Activated T-helper 2 cell treated with anti-CD3 and anti-CD28 coated beads, Interferon-gamma antibody, Interleukin-2, Interleukin-4, amounts not matched to agents 10 μg/mL and 5 μg/mL and 100 μg/mL, durations not matched to agents 14 hours and 24 hours and 36 hours (primary cell): Measurements from ENCODE around the gene MRPL42. TPM values are rescaled to one million over a fixed set of nuclear protein-coding genes. Genes with fewer than 3 reads are reported as not detected.
A peak's percentile ranks its signal among the peaks of the same experiment; 100 is the strongest.

Source experiments
- DNase-seq: peaks from one replicate; pipeline ENCODE4 v3.0.0; 2021; ENCODE audit warnings: low spot score
- H3K27ac Mint-ChIP-seq: one replicate; pipeline ENCODE4 v1.8.0; 2021; ENCODE audit warnings: mixed read lengths
- H3K27me3 Mint-ChIP-seq: one replicate; pipeline ENCODE4 v1.8.0; 2021; ENCODE audit warnings: low read depth, mixed read lengths
- H3K36me3 Mint-ChIP-seq: one replicate; pipeline ENCODE4 v1.8.0; 2021; ENCODE audit warnings: low read depth, mixed read lengths
- H3K4me1 Mint-ChIP-seq: one replicate; pipeline ENCODE4 v1.8.0; 2021; ENCODE audit warnings: low read depth, mixed read lengths
- H3K4me3 Mint-ChIP-seq: one replicate; pipeline ENCODE4 v1.8.0; 2021; ENCODE audit warnings: low read depth, mild to moderate bottlenecking, moderate library complexity, mixed read lengths
- H3K9me3 Mint-ChIP-seq: one replicate; pipeline ENCODE4 v1.8.0; 2021; ENCODE audit warnings: mixed read lengths
- intact Hi-C: fragments of 100-400 bp; cut with micrococcal nuclease; formaldehyde crosslinking; loops from one replicate; pipeline ENCODE4 v1.15.1; 2023
- total RNA-seq: library from RNA; stranded (reverse); gene quantifications from 2 replicates; pipeline ENCODE4 v1.2.3, GENCODE V29; 2022

MRPL42 gene
- total RNA-seq, 1 donor from 2014 or later, result 80.5 TPM

DNA sequence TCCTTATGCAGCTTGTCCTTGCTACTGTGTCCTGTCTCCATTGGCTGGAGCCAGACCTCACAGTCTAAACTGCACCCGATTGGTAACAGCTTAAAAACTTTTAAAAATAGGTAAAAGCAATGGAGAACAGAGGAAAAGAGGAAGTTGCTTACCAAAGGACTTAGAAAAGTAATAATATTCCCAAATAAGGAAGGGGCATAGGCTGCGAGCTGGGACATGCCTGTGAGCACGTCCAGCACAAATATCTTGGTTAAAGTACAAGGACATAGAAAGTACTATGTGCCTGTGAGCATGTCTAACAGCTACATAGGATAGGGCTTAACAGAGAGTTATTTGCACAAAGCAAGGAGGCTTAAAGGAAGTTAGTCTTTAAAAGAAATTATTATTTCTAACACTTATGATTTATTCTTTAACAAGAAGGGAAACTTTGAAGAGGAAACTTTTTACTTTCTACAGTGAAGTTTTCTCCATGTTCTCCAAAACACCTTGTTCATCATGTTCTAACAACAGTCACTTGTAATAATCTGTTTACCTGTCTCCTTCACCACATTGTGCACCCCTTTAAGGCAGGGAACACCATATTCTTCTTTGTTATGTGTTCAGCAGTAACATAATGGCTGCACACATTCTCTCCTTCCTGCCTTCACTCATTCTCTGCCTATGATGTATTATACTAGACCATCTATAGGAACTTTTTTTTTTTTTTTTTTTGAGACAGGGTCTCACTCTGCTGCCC lies 15.7 kb upstream of the MRPL42 start:
- Mint-ChIP-seq H3K27me3 (peaks cover 5% of the 10 kb centered on the region), H3K4me1 (peaks cover 15% of the 10 kb centered on the region), H3K36me3 (no peaks in the 10 kb centered on the region), H3K27ac (no peak overlapping the region), H3K9me3 (no peaks in the 10 kb centered on the region), H3K4me3 (no peak overlapping the region)
- intact Hi-C loops, result no loop called here
- no peak for DNase-seq

DNA sequence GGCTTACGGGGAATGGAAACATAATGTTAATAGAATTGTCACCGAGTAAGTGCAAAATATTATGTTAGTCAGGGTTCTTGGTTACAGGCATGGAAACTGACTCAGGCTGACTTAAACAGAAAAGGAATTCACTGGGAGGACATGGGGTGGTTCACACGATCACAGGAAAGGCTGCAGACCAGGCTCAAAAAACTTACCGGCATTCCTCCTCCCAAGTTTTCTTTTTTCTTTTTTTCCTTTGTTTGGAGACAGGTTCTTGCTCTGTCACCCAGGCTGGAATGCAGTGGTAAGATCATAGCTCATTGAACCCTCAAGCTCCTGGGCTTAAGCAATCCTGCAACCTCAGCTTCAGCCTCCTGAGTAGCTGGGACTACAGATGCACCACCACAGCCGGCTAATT lies 13.7 kb upstream of the MRPL42 start:
- DNase-seq, result no peak
- H3K36me3 Mint-ChIP-seq, result no peaks in the 10 kb centered on the region
- H3K4me3 Mint-ChIP-seq, result no peak overlapping the region
- intact Hi-C loops, result no loop called here
- H3K4me1 Mint-ChIP-seq, result peaks cover 5% of the 10 kb centered on the region
- no peak overlapping the region for H3K27ac Mint-ChIP-seq
- peaks cover 5% of the 10 kb centered on the region for H3K27me3 Mint-ChIP-seq
- H3K9me3 Mint-ChIP-seq, result no peaks in the 10 kb centered on the region

DNA sequence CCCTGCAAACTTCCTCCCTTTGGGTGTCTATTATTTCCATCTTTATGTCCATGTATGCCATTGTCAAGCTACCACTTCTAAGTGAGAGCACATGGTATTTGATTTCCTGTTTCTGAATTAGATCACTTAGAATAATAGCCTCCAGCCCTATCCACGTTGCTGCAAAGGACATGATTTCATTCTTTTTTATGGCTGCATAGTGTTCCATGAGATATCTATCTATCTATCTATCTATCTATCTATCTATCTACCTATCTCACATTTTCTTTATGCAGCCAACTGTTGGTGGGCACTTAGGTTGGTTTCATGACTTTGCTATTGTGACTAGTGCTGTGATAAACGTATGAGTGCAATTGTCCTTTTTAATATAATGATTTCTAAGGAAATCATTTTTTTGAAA lies 11.2 kb upstream of the MRPL42 start:
- Mint-ChIP-seq H3K4me3 (no peak overlapping the region), H3K27ac (no peak overlapping the region), H3K36me3 (no peaks in the 10 kb centered on the region), H3K27me3 (peaks cover 6% of the 10 kb centered on the region), H3K9me3 (no peaks in the 10 kb centered on the region), H3K4me1 (no peaks in the 10 kb centered on the region)
- DNase-seq, result no peak
- intact Hi-C loops, result no loop called here

DNA sequence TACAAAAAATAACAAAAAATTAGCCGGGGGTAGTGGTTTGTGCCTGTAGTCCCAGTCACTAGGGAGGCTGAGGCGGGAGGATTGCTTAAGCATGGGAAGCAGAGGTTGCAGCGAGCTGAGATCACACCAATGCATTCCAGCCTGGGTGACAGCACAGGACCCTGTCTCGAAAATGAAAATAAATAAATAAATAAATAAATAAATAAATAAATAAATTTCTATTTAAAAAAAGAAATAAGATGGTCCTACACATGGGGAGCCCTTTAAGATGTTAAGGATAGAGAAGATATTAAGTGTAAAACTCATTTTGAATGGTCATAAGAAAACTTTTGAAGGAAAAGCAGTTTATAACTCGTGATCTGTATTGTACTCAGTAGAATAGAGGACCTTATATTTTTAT lies 8.2 kb upstream of the MRPL42 start:
- Mint-ChIP-seq H3K27me3 (peaks cover 6% of the 10 kb centered on the region), H3K4me1 (no peaks in the 10 kb centered on the region), H3K36me3 (no peaks in the 10 kb centered on the region), H3K27ac (no peak overlapping the region), H3K4me3 (no peak overlapping the region), H3K9me3 (no peaks in the 10 kb centered on the region)
- no peak for DNase-seq
- intact Hi-C loops, result no loop called here

DNA sequence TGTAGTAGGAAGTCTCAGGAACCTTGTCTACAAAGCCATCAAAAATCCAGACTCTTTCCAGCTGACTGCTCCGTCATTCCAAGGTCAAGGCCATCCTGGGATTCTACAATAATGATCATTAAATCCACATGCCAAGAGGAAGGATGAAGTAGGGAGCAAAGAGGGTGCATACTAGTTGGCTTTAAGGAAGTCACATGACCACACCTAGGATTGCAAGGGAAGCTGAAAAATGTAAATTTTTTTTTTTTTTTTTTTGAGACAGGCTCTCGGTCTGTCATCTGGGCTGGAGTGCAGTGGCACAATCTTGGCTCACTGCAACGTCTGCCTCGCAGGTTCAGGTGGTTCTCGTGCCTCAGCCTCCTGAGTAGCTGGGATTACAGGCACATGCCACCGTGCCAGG lies 7.3 kb upstream of the MRPL42 start:
- intact Hi-C loops, result no loop called here
- Mint-ChIP-seq H3K27me3 (peaks cover 4% of the 10 kb centered on the region), H3K4me3 (no peak overlapping the region), H3K4me1 (no peaks in the 10 kb centered on the region), H3K36me3 (no peaks in the 10 kb centered on the region), H3K27ac (no peak overlapping the region), H3K9me3 (no peaks in the 10 kb centered on the region)
- no peak for DNase-seq

DNA sequence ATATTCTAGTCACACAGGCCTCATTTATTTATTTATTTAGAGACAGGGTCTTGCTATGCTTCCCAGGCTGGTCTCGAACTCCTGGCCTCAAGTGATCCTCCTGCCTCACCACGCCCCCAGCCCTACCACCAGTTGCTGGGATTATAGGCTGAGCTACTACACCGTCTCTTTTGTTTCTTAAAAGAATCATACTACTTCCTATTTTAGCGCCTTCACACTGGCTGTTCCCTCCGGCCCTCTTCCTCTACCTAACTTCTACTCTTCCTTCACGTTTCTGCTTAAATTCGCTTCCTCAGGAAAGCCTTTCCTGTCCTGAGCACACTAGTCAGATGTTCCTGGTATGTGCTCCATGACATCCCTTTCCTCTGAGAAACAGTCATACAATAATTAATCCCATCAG lies 6.4 kb upstream of the MRPL42 start:
- H3K4me1 Mint-ChIP-seq, result no peaks in the 10 kb centered on the region
- peaks cover 4% of the 10 kb centered on the region for H3K27me3 Mint-ChIP-seq
- H3K27ac Mint-ChIP-seq, result no peak overlapping the region
- H3K36me3 Mint-ChIP-seq, result no peaks in the 10 kb centered on the region
- DNase-seq, result no peak
- no peaks in the 10 kb centered on the region for H3K9me3 Mint-ChIP-seq
- H3K4me3 Mint-ChIP-seq, result no peak overlapping the region
- intact Hi-C loops, result no loop called here

DNA sequence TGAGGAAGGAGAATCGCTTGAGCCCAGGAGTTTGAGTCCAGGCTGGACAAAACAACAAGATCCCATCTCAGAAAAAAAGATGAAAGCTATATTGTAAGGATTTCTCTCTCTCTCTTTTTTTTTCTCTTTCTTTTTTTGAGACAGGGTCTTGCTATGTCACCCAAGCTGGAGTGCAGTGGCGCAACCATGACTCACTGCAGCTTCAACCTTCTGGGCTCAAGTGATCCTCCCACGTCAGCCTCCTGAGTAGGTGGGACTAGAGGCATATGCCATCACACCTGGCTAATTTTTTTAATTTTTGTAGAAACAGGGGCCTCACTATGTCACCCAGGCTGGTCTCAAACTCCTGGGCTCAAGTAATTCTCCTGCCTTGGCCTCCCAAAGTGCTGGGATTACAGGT lies 5.8 kb upstream of the MRPL42 start:
- intact Hi-C loops, result no loop called here
- no peaks in the 10 kb centered on the region for H3K9me3 Mint-ChIP-seq
- H3K4me3 Mint-ChIP-seq, result no peak overlapping the region
- H3K4me1 Mint-ChIP-seq, result no peaks in the 10 kb centered on the region
- DNase-seq, result no peak
- H3K27me3 Mint-ChIP-seq, result peaks cover 1% of the 10 kb centered on the region
- no peak overlapping the region for H3K27ac Mint-ChIP-seq
- H3K36me3 Mint-ChIP-seq, result no peaks in the 10 kb centered on the region

DNA sequence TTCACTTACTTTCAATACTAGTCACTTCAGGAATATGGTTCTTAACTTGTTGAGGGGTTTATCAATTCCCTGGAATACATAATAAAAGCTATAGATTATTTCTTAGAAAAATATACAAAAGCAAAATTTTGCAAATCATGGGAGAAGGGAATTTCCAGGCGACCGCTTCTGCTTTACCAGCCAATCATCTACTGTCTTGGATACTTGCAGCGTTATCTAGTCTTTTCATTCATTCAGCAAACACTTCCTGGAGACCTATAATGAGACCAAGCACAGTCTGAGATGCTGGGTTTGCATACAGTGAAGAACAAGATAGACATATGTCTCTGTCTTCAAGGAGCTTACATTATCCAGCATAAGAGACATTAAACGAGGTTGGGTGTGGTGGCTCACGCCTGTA lies 1.5 kb upstream of the MRPL42 start:
- Mint-ChIP-seq H3K36me3 (peaks cover 17% of the 10 kb centered on the region), H3K4me1 (peaks cover 26% of the 10 kb centered on the region), H3K27me3 (peaks cover 1% of the 10 kb centered on the region), H3K4me3 (no peak overlapping the region), H3K27ac (no peak overlapping the region), H3K9me3 (no peaks in the 10 kb centered on the region)
- intact Hi-C loops, result no loop called here
- no peak for DNase-seq

DNA sequence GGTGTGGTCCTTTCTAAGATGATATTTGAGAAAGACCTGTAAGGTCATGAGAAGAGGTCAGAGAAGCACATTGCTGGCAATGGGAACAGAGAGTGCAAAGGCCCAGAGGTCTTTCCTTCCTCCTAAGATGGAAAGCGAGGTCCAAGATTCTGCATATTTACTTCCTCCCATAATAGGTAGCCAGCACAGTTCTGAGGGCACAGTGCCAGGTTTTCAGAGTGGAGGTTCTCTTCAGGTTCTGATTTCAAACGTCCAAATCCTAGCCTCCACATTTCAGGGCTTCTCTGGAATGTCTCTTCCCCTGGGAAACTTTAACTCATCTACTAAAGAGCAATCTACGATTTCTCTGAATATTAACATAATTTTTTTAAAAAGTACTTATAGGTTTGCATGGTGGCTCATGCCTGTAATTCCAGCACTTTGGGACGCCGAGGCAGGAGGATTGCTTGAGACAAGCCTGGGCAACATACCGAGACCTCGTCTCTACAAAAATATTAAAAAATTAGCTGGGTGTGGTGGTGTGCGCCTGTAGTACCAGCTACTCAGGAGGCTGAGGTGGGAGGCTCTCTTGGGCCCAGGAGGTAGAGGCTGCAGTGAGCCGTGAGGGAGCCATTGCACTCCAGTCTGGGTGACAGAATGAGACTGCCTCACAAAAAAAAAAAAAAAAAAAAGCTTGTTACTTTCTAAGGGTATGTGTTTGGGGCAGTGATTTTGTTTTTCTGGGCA lies 526 bp upstream of the MRPL42 start:
- Mint-ChIP-seq H3K9me3 (no peaks in the 10 kb centered on the region), H3K4me1 (peaks cover 26% of the 10 kb centered on the region), H3K4me3 (peak overlapping the region; percentile 86), H3K27me3 (no peaks in the 10 kb centered on the region), H3K27ac (peak overlapping the region; percentile 86), H3K36me3 (peaks cover 23% of the 10 kb centered on the region)
- no peak for DNase-seq
- intact Hi-C loops, result loop anchor here (1.0 kb wide), 3 partner anchors 24 to 105 kb away; partner anchors contain the start of gene NUDT4

DNA sequence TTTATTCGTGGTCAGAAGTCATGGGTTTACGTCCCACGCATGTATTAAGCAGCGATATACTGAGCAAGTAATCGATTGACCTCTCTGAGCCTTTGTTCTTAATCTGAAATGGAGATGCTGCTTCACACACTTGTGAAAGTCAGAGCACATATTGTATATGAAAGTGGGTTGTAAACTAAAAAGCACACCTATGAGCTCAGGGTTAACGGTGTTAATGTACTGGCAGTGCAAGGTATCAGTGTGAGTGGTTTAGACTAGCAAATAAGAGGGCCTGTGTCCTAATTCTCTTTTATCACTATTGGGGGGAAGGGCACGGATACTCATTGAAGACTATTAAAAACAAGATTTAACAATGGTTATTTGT lies 676 bp downstream of the MRPL42 start:
- no peaks in the 10 kb centered on the region for H3K9me3 Mint-ChIP-seq
- peak overlapping the region; percentile 86 for H3K27ac Mint-ChIP-seq
- H3K27me3 Mint-ChIP-seq, result no peaks in the 10 kb centered on the region
- intact Hi-C loops, result no loop called here
- H3K4me1 Mint-ChIP-seq, result peaks cover 29% of the 10 kb centered on the region
- H3K4me3 Mint-ChIP-seq, result peak overlapping the region; percentile 86
- no peak for DNase-seq
- H3K36me3 Mint-ChIP-seq, result peaks cover 23% of the 10 kb centered on the region

DNA sequence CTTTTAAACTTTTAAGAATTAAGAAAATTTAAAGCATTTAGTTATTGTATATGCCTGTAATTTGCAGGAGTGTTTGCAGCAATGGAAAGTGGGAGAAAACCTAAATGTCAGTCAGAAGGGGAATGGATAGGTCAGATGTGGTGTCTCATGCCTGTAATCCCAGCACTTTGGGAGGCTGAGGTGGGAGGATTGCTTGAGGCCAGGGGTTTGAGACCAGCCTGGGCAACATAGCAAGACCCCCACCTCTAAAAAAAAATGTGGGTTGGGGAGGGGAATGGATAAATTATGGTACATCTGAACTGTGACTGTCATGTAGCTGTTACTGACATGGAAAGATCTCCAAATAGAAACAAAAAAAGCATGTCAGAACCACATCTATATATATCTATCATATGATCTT lies 2.1 kb downstream of the MRPL42 start:
- H3K27me3 Mint-ChIP-seq, result no peaks in the 10 kb centered on the region
- peak overlapping the region; percentile 19 for H3K4me3 Mint-ChIP-seq
- DNase-seq, result no peak
- H3K36me3 Mint-ChIP-seq, result peaks cover 26% of the 10 kb centered on the region
- H3K4me1 Mint-ChIP-seq, result peaks cover 29% of the 10 kb centered on the region
- intact Hi-C loops, result no loop called here
- H3K27ac Mint-ChIP-seq, result peak overlapping the region; percentile 34
- no peaks in the 10 kb centered on the region for H3K9me3 Mint-ChIP-seq

DNA sequence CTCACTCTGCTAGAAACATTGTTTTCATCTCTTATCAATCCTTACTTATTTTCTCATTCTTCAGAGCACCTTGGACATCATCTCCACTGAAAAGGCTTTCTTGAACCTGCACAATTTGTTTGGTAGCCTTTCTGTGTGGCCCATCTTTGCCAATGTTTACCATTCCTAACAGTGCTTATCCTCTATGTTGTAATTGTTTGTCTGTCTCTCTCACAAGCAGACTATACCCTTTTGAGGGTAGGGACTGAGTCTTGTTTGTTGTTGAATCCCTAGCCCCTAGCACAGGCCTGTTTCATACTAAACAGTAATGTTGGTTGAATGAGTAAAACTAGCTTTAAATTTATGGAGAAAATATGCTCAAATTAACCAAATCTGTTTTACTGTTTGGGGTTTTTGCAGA lies 9.2 kb downstream of the MRPL42 start:
- intact Hi-C loops, result no loop called here
- Mint-ChIP-seq H3K4me3 (no peak overlapping the region), H3K9me3 (no peaks in the 10 kb centered on the region), H3K36me3 (peaks cover 23% of the 10 kb centered on the region), H3K27ac (no peak overlapping the region), H3K4me1 (peaks cover 3% of the 10 kb centered on the region), H3K27me3 (no peaks in the 10 kb centered on the region)
- no peak for DNase-seq

DNA sequence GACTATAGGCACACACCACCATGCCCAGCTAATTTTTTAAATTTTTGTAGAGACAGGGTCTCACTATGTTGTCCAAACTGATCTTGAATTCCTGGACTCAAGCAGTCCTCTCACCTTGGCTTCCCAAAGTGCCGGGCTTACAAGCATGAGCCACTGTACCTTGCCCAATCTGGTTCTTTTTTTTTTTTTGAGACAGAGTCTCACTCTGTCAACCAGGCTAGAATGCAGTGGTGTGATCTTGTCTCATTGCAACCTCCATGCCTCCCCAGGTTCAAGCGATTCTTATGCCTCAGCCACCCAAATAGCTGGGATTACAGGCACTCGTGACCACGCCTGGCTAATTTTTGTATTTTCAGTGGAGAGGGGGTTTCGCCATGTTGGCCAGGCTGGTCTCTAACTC lies 15.4 kb downstream of the MRPL42 start:
- no peak for DNase-seq
- H3K4me3 Mint-ChIP-seq, result no peak overlapping the region
- intact Hi-C loops, result no loop called here
- H3K36me3 Mint-ChIP-seq, result peaks cover 31% of the 10 kb centered on the region
- no peak overlapping the region for H3K27ac Mint-ChIP-seq
- no peaks in the 10 kb centered on the region for H3K27me3 Mint-ChIP-seq
- no peaks in the 10 kb centered on the region for H3K4me1 Mint-ChIP-seq
- no peaks in the 10 kb centered on the region for H3K9me3 Mint-ChIP-seq
